Measurements from ENCODE around the gene IGFBP2. TPM values are rescaled to one million over a fixed set of nuclear protein-coding genes. Genes with fewer than 3 reads are reported as not detected.

Gene IGFBP2
- total and polyA plus RNA-seq, 2 of the 13 experiments (the other 11 are each of a cell fraction or from before 2014, with no cell fraction given): 2.0 to 5.8 TPM

GRCh38 chr2:216616083-216616678, 17.0 kb upstream of the IGFBP2 start (continued):
- TF ChIP-seq ZNF556 (CRISPR knock-in tag; IDR thresholded peaks at IDR 0.05; ENCODE audit: borderline replicate concordance) (peak; percentile 49; the same call in 1 of the 2 replicates), ZBTB2 (CRISPR knock-in tag; IDR thresholded peaks at IDR 0.05; ENCODE audit: low read depth) (no peak), FOXO4 (CRISPR knock-in tag; conservative IDR thresholded peaks at IDR 0.05) (no peak), NFAT5 (CRISPR knock-in tag; IDR thresholded peaks at IDR 0.05) (no peak), PHF8 (CRISPR knock-in tag; IDR thresholded peaks at IDR 0.05) (no peak), FOXP4 (CRISPR knock-in tag; IDR thresholded peaks at IDR 0.05) (0 out of 2 replicates have a peak, but pooled peaks have one; percentile 16), CCAR2 (optimal IDR thresholded peaks at IDR 0.05; ENCODE audit: low read depth, low read length) (no peak), ZNF674 (CRISPR knock-in tag; IDR thresholded peaks at IDR 0.05; ENCODE audit: low read depth) (no peak), NFKBIZ (CRISPR knock-in tag; IDR thresholded peaks at IDR 0.05) (no peak), KDM1A (CRISPR knock-in tag; IDR thresholded peaks at IDR 0.05) (peak; percentile 82), CREM (IDR thresholded peaks at IDR 0.05) (peak; percentile 19; the same call in 1 of the 2 replicates), CREM (CRISPR knock-in tag; IDR thresholded peaks at IDR 0.05) (no peak), GATAD2A (CRISPR knock-in tag; IDR thresholded peaks at IDR 0.05) (peak; percentile 51; the same call in 1 of the 2 replicates), SNAPC5 (CRISPR knock-in tag; IDR thresholded peaks at IDR 0.05; ENCODE audit: borderline replicate concordance) (no peak), CHCHD3 (CRISPR knock-in tag; IDR thresholded peaks at IDR 0.05) (no peak), SAP130 (CRISPR knock-in tag; IDR thresholded peaks at IDR 0.05; ENCODE audit: low read depth) (peak; percentile 9; the same call in 1 of the 2 replicates), ZNF703 (CRISPR knock-in tag; IDR thresholded peaks at IDR 0.05; ENCODE audit: borderline replicate concordance) (no peak), HDAC6 (IDR thresholded peaks at IDR 0.05; ENCODE audit: low read depth, low read length) (no peak), ZNF713 (CRISPR knock-in tag; IDR thresholded peaks at IDR 0.05) (no peak), GPN1 (CRISPR knock-in tag; IDR thresholded peaks at IDR 0.05; ENCODE audit: borderline replicate concordance) (no peak), ZSCAN9 (CRISPR knock-in tag; IDR thresholded peaks at IDR 0.05; ENCODE audit: borderline replicate concordance) (no peak)
